HG03159 (cell line): ENCODE results near the gene PGAM2.
"Not testable (repeated sequence)": the region's sequence is repeated elsewhere in the genome, so short reads cannot be mapped to it uniquely, and the experiment has no call there.

Experiments used
- ATAC-seq: cut with Tn5 transposase; IDR thresholded peaks from one replicate; pipeline ENCODE4 v1.9.1; 2021; ENCODE audit warnings: mild to moderate bottlenecking, moderate library complexity; ENCODE audit not compliant: unreplicated experiment

PGAM2 gene

DNA sequence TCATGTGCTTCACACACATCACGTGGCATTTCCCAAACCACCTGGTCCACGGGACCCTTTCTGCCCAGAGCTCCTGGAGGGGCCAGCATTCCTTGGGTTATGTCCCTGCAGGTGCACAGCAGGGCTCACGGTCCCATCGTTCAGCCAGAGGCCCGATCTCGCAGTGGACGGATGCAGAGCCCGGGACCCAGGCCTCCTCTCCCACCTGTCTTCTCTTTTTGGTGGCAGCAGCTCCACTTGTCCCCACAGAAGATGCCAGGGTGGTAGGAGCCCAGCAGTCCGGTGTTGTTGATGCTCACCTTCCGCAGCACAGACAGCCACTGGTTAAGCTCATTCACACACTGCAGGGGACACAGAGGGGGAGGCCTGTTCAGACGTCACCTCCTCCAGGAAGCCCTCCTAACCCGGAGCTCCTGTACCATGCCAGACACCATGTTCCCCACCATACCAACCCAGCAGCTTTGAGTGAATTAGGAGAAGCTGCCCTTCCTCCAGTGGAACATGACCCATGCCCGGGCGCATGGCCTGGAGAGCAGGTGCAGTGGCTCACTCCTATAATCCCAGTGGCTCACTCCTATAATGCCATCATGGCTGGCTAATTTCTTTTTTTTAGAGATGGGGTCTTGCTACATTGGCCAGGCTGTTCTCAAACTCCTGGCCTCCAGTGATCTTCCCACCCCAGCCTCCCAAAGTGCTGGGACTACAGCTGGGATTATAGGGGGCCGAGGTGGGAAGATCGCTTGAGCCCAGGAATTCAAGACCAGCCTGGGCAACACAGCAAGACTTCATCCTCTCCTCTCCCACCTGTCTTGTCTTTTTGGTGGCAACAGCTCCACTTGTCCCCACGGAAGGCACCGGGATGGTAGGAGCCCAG lies 31.2 kb downstream of the PGAM2 start:
- ATAC-seq = not testable (repeated sequence)

DNA sequence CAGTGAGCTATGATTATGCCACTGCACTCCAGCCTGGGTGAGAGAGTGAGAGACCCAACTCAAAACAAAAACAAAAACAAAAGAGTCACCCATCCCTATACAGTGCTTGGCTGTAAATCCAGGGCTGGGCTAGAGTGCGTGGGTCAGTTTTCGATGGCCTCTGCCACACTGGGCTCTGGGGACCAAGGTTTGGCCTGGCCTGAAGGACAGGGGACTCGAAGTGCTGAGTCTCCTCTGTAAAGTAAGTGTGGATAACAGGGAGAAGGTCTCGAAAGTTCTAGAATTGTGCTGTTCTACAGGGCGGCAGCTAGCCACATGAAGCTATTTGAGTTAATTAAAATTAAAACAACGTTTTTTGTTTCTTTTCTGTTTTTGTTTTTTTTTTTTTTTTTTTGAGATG lies 33.3 kb downstream of the PGAM2 start:
- not testable (repeated sequence) for ATAC-seq

DNA sequence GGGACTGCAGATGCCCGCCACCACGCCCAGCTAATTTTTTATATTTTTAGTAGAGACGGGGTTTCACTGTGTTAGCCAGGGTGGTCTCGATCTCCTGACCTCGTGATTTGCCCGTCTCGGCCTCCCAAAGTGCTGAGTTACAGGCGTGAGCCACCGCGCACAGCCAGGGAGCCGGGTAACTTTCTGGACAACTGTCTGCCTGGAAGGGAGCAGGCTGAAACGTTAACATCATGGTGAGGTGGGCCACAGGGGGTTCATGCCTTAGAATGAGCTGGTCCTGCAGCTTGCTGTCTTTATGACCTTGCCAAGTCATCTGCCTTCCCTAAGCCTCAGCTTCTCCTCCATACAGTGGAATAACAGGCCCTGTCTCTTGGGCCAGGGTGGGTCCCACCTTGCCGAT lies 34.0 kb downstream of the PGAM2 start:
- ATAC-seq = not testable (repeated sequence)

DNA sequence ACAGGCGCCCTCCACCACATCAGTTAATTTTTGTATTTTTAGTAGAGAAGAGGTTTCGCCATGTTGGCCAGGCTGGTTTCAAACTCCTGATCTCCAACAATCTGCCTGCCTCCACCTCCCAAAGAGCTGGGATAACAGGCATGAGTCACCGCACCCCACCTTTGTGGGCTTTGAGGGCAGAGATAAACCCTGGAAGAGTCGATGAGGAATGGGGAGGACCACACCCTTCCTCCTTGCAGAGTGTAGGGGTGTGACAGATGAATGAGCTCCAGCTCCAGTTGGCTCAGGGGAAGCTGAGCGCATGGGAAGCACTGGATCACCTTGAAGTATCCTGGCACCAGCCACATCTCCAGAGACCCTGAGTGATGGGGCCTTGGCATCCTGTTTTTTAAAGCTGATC lies 35.3 kb downstream of the PGAM2 start:
- not testable (repeated sequence) for ATAC-seq

DNA sequence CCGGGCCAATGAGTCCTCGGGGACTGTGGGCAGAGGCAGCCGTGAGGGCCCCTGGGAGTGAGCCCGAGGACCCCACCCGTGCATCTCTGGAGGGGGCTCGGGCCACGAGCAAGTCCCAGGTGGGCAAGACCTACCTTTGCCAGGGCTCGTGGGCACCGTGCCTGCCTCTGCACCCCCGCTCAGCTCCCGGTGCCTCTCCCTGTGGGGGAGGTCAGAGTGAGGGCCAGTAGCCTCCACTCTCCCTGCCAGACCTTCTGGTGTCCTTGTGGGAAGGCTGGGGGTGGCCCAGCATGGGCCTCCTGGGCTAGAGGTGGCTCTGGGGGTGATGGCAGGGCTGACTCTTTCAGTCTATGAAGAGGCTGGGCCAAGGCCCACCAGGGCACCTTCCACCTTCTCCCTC lies 35.9 kb downstream of the PGAM2 start:
- not testable (repeated sequence) for ATAC-seq

DNA sequence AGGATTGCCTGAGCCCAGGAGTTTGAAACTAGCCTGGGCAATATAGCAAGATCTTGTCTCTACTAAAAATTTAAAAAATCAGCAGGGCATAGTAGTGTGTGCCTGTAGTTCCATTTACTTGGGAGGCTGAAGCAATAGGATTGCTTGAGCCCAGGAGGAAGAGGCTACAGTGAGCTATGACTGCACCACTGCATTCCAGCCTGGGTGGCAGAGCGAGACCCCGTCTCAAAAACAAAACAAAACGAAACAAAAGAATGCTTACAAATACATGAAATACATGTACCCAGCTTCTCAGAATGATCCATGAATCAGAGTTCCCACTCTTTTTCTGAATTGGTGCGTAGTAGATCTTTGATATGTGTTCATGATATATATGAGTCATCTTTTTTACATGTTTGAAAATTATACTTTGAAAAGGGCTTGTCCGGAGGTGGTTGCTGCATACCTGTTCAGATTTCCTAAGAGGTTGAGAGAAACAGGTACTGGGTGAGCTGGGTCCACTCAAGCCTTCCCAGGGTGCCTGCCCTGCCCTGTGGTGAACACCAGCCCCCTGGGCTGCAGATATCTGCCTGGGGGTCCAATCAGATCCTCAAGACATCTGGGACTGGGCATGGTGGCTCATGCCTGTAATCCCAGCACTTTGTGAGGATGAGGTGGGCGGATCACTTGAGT lies 42.4 kb downstream of the PGAM2 start:
- ATAC-seq = not testable (repeated sequence)

DNA sequence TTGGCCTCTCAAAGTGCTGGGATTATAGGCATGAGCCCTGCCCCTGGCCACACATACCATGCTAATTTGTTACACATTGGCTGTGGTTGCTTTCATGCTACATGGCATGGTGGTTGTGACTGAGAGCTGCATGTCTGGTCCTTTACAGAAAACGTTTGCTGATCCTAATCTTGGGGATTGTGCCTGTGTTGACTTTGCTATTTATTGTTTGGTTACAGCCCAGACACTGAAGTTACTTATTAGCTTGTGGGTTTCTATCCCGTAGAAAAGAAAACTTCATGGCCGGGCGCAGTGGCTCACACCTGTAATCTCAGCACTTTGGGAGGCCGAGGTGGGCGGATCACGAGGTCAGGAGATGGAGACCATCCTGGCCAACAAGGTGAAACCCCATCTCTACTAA lies 43.3 kb downstream of the PGAM2 start:
- not testable (repeated sequence) for ATAC-seq

DNA sequence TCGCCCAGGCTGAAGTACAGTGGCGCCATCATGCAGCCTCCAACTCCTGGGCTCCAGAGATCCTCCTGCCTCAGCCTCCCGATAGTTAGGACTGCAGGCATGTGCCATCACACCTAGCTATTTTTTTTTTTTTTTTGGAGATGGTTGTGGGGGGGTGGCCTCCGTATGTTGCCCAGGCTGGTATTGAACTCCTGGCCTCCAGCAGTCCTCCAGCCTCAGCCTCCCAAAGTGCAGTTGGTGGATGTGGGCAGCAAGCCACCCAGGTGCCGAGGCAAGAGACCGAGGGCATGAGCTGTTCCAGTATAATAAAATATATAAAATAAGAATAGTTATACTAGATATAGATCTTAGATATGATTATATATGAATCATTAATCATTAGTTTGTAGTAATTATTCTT lies 45.5 kb downstream of the PGAM2 start:
- not testable (repeated sequence) for ATAC-seq

DNA sequence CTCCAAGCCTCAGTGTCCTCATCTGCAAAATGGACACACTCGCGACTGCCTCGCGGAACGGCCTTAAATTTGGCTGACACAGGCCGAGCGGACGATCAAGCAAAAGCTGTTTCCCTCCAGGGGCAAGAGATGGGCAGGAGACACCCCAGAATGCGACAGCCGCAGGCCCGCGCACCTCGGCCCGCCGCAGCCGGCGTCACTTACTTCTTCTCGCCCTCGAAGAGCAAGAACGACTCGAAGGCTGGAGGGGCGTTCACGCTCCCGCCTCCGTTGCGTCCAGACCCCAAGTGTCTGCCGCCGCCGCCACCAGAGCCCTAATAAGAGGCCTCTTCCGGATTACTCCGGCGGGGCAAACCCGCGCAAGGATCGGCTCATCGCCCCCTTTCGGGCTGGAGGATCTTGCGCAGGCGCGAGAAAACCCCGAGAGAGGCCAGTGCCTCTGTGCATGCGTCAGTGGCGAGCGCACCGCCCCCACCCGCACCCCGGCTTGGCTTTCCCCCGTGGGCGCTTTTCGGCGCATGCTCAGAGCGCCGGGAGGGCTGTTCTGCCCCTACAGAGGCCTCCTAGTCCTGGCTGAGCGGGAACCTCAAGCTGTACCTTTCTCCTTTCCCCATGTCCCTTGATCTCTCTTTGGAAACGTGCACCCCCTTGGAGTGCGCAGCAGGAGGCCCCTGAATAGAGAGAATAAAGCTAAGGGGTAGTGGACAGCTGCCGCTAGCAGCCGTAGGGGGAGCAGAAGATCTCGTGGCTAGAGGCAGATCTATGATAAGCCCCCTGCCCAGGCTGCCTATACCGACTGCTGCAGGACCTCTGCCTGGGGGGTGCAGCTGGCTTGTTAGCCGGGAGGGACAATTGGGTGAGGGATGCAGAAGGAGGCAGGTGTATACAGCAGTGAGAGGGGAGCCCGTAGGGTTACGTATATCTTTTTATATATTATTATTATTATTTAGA lies 46.2 kb downstream of the PGAM2 start:
- ATAC-seq = peak; percentile 92

DNA sequence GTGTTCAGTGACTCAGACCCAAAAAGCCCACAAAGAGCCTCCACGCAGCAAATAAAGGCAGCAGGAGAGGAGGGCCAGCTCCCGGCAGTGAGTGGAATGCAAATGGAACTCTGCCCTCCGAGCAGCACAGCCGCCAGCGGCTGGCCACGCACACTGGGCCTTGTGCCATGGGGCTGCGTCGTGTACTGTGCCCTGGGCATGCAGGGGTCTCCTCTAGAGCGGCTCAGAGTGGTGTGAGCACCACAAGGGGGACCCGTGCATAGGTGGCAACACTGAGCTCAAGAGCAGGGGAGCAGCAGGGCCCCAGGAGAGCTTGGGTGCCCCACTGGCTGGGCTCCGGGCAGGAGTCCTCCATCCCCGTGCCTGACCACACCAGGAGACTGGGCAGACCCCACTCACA lies 50.3 kb downstream of the PGAM2 start:
- ATAC-seq = not testable (repeated sequence)
